Gastrocnemius medialis (tissue), 4 donors: ENCODE results near the gene ZNF565. TPM values are rescaled to one million over a fixed set of nuclear protein-coding genes. Genes with fewer than 3 reads are reported as not detected.

ENCODE experiments used
- ATAC-seq, 2 donors: fragments of 150-250 bp; one replicate each; pipeline ENCODE4 v1.9.1; 2016
- DNase-seq, 2 donors: peaks; one replicate each; pipeline ENCODE4 v3.0.0-alpha.2; 2019
- H3K27ac ChIP-seq, 4 donors: fragments of 200-600 bp; sonication (generic); 1 replicate in 1 of 4; 2 replicates in 3 of 4; pipeline ENCODE4 v1.5.1; 2016 to 2018; ENCODE audit warnings: mild to moderate bottlenecking in 2 of 4, moderate library complexity in 1 of 4
- H3K27me3 ChIP-seq, 3 donors: fragments of 200-600 bp; sonication (generic) in 2 of 3; 1 replicate in 1 of 3; 2 replicates in 2 of 3; pipeline versions ENCODE4 v1.5.1 to v1.6.0; 2016 to 2019; ENCODE audit warnings: mild to moderate bottlenecking in 1 of 3, moderate library complexity in 1 of 3
- H3K36me3 ChIP-seq, 2 donors: fragments of 200-600 bp; sonication (generic) in 1 of 2; one replicate each; pipeline ENCODE4 v1.5.1; 2017 to 2018
- H3K4me1 ChIP-seq, 2 donors: fragments of 200-600 bp; sonication (generic) in 1 of 2; one replicate each; pipeline ENCODE4 v1.5.1; 2016 to 2017; ENCODE audit warnings: mild to moderate bottlenecking in 2 of 2
- H3K4me3 ChIP-seq, 4 donors: fragments of 200-600 bp; sonication (generic) in 3 of 4; 1 replicate in 1 of 4; 2 replicates in 3 of 4; pipeline ENCODE4 v1.5.1; 2016 to 2019; ENCODE audit warnings: mild to moderate bottlenecking in 2 of 4
- H3K9me3 ChIP-seq, 3 donors: fragments of 200-600 bp; sonication (generic) in 2 of 3; 1 replicate in 1 of 3; 2 replicates in 2 of 3; pipeline ENCODE4 v1.5.1; 2016 to 2019
- CTCF ChIP-seq, 5 experiments: fragments of 450-650 bp in 3 of 5; fragments of 200-600 bp in 2 of 5; sonication (generic) in 2 of 5; IDR thresholded peaks in 4 of 5; conservative IDR thresholded peaks in 1 of 5; 1 replicate in 4 of 5; 2 replicates in 1 of 5; pipeline ENCODE4 v1.5.1; 2016 to 2019; ENCODE audit warnings: antibody characterized with exemption in 5 of 5, mild to moderate bottlenecking in 3 of 5, moderate library complexity in 3 of 5
- POLR2A ChIP-seq, 2 donors: fragments of 450-650 bp; IDR thresholded peaks; one replicate each; pipeline ENCODE4 v1.6.1; 2017; ENCODE audit warnings: antibody characterized with exemption in 2 of 2, mild to moderate bottlenecking in 2 of 2, moderate library complexity in 2 of 2
- in situ Hi-C, 4 donors: fragments of 200-750 bp; cut with MboI; loops; one replicate each; pipeline versions ENCODE4 v1.15.0 to v1.8.0; 2017; ENCODE audit warnings: low sequenced_read_pairs in 4 of 4
- intact Hi-C: fragments of 100-400 bp; cut with DNase I; formaldehyde crosslinking; loops from one replicate; pipeline ENCODE4 v1.15.1; 2023; ENCODE audit warnings: low total_unique reads
- total RNA-seq, 4 donors: library from RNA; depleted of rRNA; stranded (reverse); fragments of >200 nt; gene quantifications; one replicate each; pipeline versions ENCODE4 v1.1.0 to v1.2.3, GENCODE V29; 2016

The ZNF565 gene
- total RNA-seq, 4 donors from 2014 or later = 1.7 to 5.3 (median 2.3) TPM

GRCh38 chr19:36141039-36141927 lies 73.2 kb downstream of the ZNF565 start:
- Histone ChIP-seq H3K4me1 (peaks cover 12 to 23% of the 10 kb centered on the region in 2 donors), H3K27ac (peak overlapping the region; percentile 97 to 100 (median 98)), H3K4me3 (peak overlapping the region; percentile 90 to 97 (median 92)), H3K36me3 (peaks cover 6 to 40% of the 10 kb centered on the region in 2 donors), H3K9me3 (no peaks in the 10 kb centered on the region), H3K27me3 (no peaks in the 10 kb centered on the region)
- peak; percentile 80 to 90 for DNase-seq
- in situ Hi-C loops (loop anchor here in 1 of 4 donors (25.0 kb wide), 1 partner anchor 379 kb away; the partner anchor contains the start of genes HSPB6 and PROSER3), intact Hi-C loops (loop anchor here (2.0 kb wide), 1 partner anchor 26 kb away; the partner anchor contains the start of genes POLR2I and TBCB)
- ATAC-seq = peak; percentile 73 to 81
- TF ChIP-seq POLR2A (IDR thresholded peaks at IDR 0.05) (peak; percentile 73 to 74), CTCF (IDR thresholded peaks at IDR 0.05 in 4 of 5, conservative IDR thresholded peaks at IDR 0.05 in 1 of 5) (no peak)

GRCh38 chr19:36140304-36141038 lies 74.0 kb downstream of the ZNF565 start:
- H3K4me1 ChIP-seq = peaks cover 12 to 26% of the 10 kb centered on the region in 2 donors
- H3K4me3 ChIP-seq = peak overlapping the region; percentile 90 to 97 (median 92)
- DNase-seq = peak; percentile 28 to 41
- no peaks in the 10 kb centered on the region for H3K9me3 ChIP-seq
- H3K27ac ChIP-seq = peak overlapping the region; percentile 97 to 100 (median 98)
- in situ Hi-C loops (loop anchor here in 1 of 4 donors (25.0 kb wide), 1 partner anchor 378 kb away; the partner anchor contains the start of genes HSPB6 and PROSER3), intact Hi-C loops (loop anchor here (1.0 to 2.0 kb wide), 2 partner anchors 12 to 26 kb away; partner anchors contain the start of genes COX7A1, POLR2I and TBCB)
- H3K27me3 ChIP-seq = no peaks in the 10 kb centered on the region
- H3K36me3 ChIP-seq = peaks cover 0 to 32% of the 10 kb centered on the region in 2 donors
- ATAC-seq = peak; percentile 28 to 32
- TF ChIP-seq POLR2A (IDR thresholded peaks at IDR 0.05) (peak in 1 of 2 donors; percentile 38), CTCF (IDR thresholded peaks at IDR 0.05 in 4 of 5, conservative IDR thresholded peaks at IDR 0.05 in 1 of 5) (no peak)

- H3K4me3 ChIP-seq = peak within 1 kb of the TSS; percentile 90 to 97 (median 92)
- ATAC-seq (peak; percentile 78 to 86), DNase-seq (peak; percentile 95 to 97)
- no peaks in the 10 kb centered on the region for H3K27me3 ChIP-seq
- H3K4me1 ChIP-seq = peaks cover 12 to 26% of the 10 kb centered on the region in 2 donors
- no peaks in the 10 kb centered on the region for H3K9me3 ChIP-seq
- peaks cover 0 to 25% of the 10 kb centered on the region in 2 donors for H3K36me3 ChIP-seq
- intact Hi-C loops = loop anchor here (1.0 to 2.0 kb wide), 3 partner anchors 12 to 25 kb away; partner anchors contain the start of genes COX7A1, POLR2I and TBCB
- TF ChIP-seq CTCF (IDR thresholded peaks at IDR 0.05 in 4 of 5, conservative IDR thresholded peaks at IDR 0.05 in 1 of 5) = peak in 2 of 5 experiments; percentile 8 to 33
- TF ChIP-seq POLR2A (IDR thresholded peaks at IDR 0.05) = peak; percentile 98 to 99
- H3K27ac ChIP-seq = peak within 1 kb of the TSS; percentile 97 to 100 (median 98)
- in situ Hi-C loops = loop anchor here in 1 of 4 donors (25.0 kb wide), 1 partner anchor 377 kb away; the partner anchor contains the start of genes HSPB6 and PROSER3
Measured at GRCh38 chr19:36139473-36140303, 74.8 kb downstream of the ZNF565 start, which contains the start of gene CAPNS1. TSS of gene CAPNS1 (plus strand) at chr19:36140066. CDS start at chr19:36141012, 946 bp downstream.
